IMR-90 (cell line): Measurements from ENCODE around the gene ANO2. TPM values are rescaled to one million over a fixed set of nuclear protein-coding genes. Genes with fewer than 3 reads are reported as not detected.

Source experiments
- ATAC-seq: fragments of 200-7000 bp; cut with Tn5 transposase; 2 replicates; pipeline ENCODE4 v1.9.1; 2020; ENCODE audit warnings: low read depth, mild to moderate bottlenecking, moderate library complexity
- BruUV-seq: library from RNA; stranded (reverse); fragments of 400-500 nt; replicated peaks from 2 replicates; lab custom pipeline; 2021; lab: Mats Ljungman, UMichigan
- CTCF ChIA-PET: fragments of 300-600 bp; formaldehyde crosslinking; extraction: SDS; loops from one replicate; lab custom pipeline; 2021; ENCODE audit warnings: antibody characterized with exemption; lab: Yijun Ruan, JAX
- POLR2A ChIA-PET: fragments of 300-600 bp; sonication (Branson Sonifier 250); formaldehyde crosslinking; loops from one replicate; lab custom pipeline; 2022; ENCODE audit warnings: antibody characterized with exemption; ENCODE audit not compliant: unreplicated experiment; lab: Charles Lee
- DNase-seq: peaks from one replicate; pipeline ENCODE4 v3.0.0; 2013
- H2AFZ ChIP-seq: replicated peaks from 2 replicates; pipeline ENCODE3; 2013; ENCODE audit warnings: low read length, mild to moderate bottlenecking; ENCODE audit not compliant: poor library complexity
- H2AK5ac ChIP-seq: 2 replicates; pipeline ENCODE4 v1.6.1; 2013; ENCODE audit warnings: low read depth, low read length, inconsistent platforms
- H2AK9ac ChIP-seq: replicated peaks from 2 replicates; pipeline ENCODE3; 2013; ENCODE audit warnings: mild to moderate bottlenecking, low read depth, low read length, moderate library complexity; ENCODE audit not compliant: poor library complexity
- H2BK120ac ChIP-seq: 2 replicates; pipeline ENCODE4 v1.6.1; 2013; ENCODE audit warnings: low read depth, low read length, inconsistent platforms
- H2BK15ac ChIP-seq: 3 replicates; pipeline ENCODE4 v1.6.1; 2013; ENCODE audit warnings: low read depth, low read length, inconsistent platforms
- H2BK20ac ChIP-seq: 2 replicates; pipeline ENCODE4 v1.6.1; 2013; ENCODE audit warnings: low read depth, mild to moderate bottlenecking, inconsistent platforms, low read length, moderate library complexity
- H2BK5ac ChIP-seq: 2 replicates; pipeline ENCODE4 v1.6.1; 2013; ENCODE audit warnings: mild to moderate bottlenecking, low read depth, low read length, inconsistent platforms; ENCODE audit not compliant: poor library complexity, severe bottlenecking
- H3K14ac ChIP-seq: replicated peaks from 2 replicates; pipeline ENCODE4 v1.6.1; 2013; ENCODE audit warnings: low read depth, low read length, inconsistent platforms
- H3K18ac ChIP-seq: 2 replicates; pipeline ENCODE4 v1.6.1; 2013; ENCODE audit warnings: low read depth, low read length, control low read depth
- H3K23ac ChIP-seq: 2 replicates; pipeline ENCODE4 v1.6.1; 2013; ENCODE audit warnings: low read depth, low read length, inconsistent platforms
- H3K27ac ChIP-seq: 2 replicates; pipeline ENCODE4 v1.5.1; 2013; ENCODE audit warnings: mild to moderate bottlenecking, control low read depth, low read length; ENCODE audit not compliant: insufficient read depth
- H3K27me3 ChIP-seq: 2 replicates; pipeline ENCODE4 v1.6.1; 2013; ENCODE audit warnings: low read length; ENCODE audit not compliant: control insufficient read depth, insufficient read depth
- H3K36me3 ChIP-seq: 2 replicates; pipeline ENCODE4 v1.6.1; 2013; ENCODE audit warnings: low read length, mixed read lengths; ENCODE audit not compliant: control insufficient read depth, insufficient read depth
- H3K4ac ChIP-seq: 2 replicates; pipeline ENCODE4 v1.6.1; 2013; ENCODE audit warnings: low read depth, low read length, inconsistent platforms
- H3K4me1 ChIP-seq: 2 replicates; pipeline ENCODE4 v1.6.1; 2013; ENCODE audit warnings: low read length, mixed read lengths; ENCODE audit not compliant: control insufficient read depth, insufficient read depth
- H3K4me2 ChIP-seq: 2 replicates; pipeline ENCODE4 v1.6.1; 2013; ENCODE audit warnings: low read depth, mild to moderate bottlenecking, control low read depth, low read length, moderate library complexity
- H3K4me3 ChIP-seq: 2 replicates; pipeline ENCODE4 v1.5.1; 2013; ENCODE audit warnings: low read depth, mild to moderate bottlenecking, control low read depth, low read length, moderate library complexity; ENCODE audit not compliant: insufficient read depth
- H3K56ac ChIP-seq: 2 replicates; pipeline ENCODE4 v1.6.1; 2013; ENCODE audit warnings: low read length, inconsistent platforms; ENCODE audit not compliant: insufficient read depth; ENCODE audit errors: extremely low read depth
- H3K79me1 ChIP-seq, 2 experiments: 2 replicates each; pipeline ENCODE4 v1.6.1; 2013; ENCODE audit warnings: low read length in 2 of 2, inconsistent platforms in 1 of 2, low read depth in 1 of 2
- H3K9ac ChIP-seq: 2 replicates; pipeline ENCODE4 v1.6.1; 2013; ENCODE audit warnings: low read depth, low read length, control low read depth
- H3K9me1 ChIP-seq: 2 replicates; pipeline ENCODE4 v1.6.1; 2013; ENCODE audit warnings: low read length, inconsistent platforms; ENCODE audit not compliant: insufficient read depth
- H3K9me3 ChIP-seq: 2 replicates; pipeline ENCODE4 v1.6.1; 2013; ENCODE audit warnings: low read length; ENCODE audit not compliant: control insufficient read depth, insufficient read depth
- H4K20me1 ChIP-seq: 2 replicates; pipeline ENCODE4 v1.6.1; 2013; ENCODE audit warnings: low read length, inconsistent platforms; ENCODE audit not compliant: insufficient read depth
- H4K5ac ChIP-seq: 2 replicates; pipeline ENCODE4 v1.6.1; 2013; ENCODE audit warnings: mild to moderate bottlenecking, low read depth, low read length, control low read depth
- H4K8ac ChIP-seq, 2 experiments: 2 replicates each; pipeline ENCODE4 v1.6.1; 2013; ENCODE audit warnings: low read depth in 2 of 2, low read length in 2 of 2, control low read depth in 1 of 2, inconsistent platforms in 1 of 2
- H4K91ac ChIP-seq: 2 replicates; pipeline ENCODE4 v1.6.1; 2013; ENCODE audit warnings: low read depth, low read length, inconsistent platforms; ENCODE audit not compliant: insufficient read depth
- CHD1 ChIP-seq: IDR thresholded peaks from 2 replicates; pipeline ENCODE4 v1.6.1; 2012; ENCODE audit warnings: low read depth, low read length, improper control_type of control experiment
- WGBS, 2 experiments: methylation state at CpG; one replicate each; pipeline versions ENCODE4 v1.1.5 to v1.1.7; 2013; ENCODE audit warnings: missing lambda C conversion rate in 2 of 2; ENCODE audit not compliant: insufficient read length in 1 of 2; ENCODE audit errors: extremely low coverage in 2 of 2; 5-methylcytosine and 5-hydroxymethylcytosine counted together
- dilution Hi-C: fragments of 300-500 bp; cut with HindIII; formaldehyde crosslinking; loops from one replicate; pipeline ENCODE4 v1.14.3; 2018; ENCODE audit warnings: low sequenced_read_pairs; ENCODE audit not compliant: unreplicated experiment
- in situ Hi-C: fragments of 300-500 bp; cut with MboI; formaldehyde crosslinking; loops from 3 replicates; pipeline ENCODE4 v1.14.3; 2019; ENCODE audit warnings: low sequenced_read_pairs, inconsistent platforms, mixed read lengths
- intact Hi-C: fragments of 100-400 bp; cut with micrococcal nuclease; formaldehyde crosslinking; loops from 2 replicates; pipeline ENCODE4 v1.10.0; 2022
- polyA plus RNA-seq, 3 experiments: library from polyadenylated mRNA; depleted of rRNA; stranded (reverse); fragments of >200 nt; gene quantifications; 2 replicates each; pipeline ENCODE4 v1.2.3, GENCODE V29; 2012; ENCODE audit warnings: low replicate concordance in 1 of 3
- total RNA-seq: library from RNA; depleted of rRNA; stranded (reverse); fragments of >200 nt; gene quantifications from 2 replicates; pipeline ENCODE4 v1.2.3, GENCODE V29; 2012

ANO2 gene
- total and polyA plus RNA-seq, 2 of the 4 experiments (the other 2 are of a cell fraction) = 0.22 TPM; not detected in 1

- Histone ChIP-seq H4K5ac (no peak overlapping the region), H3K9ac (no peak overlapping the region), H2AFZ (no peak overlapping the region), H3K14ac (no peak overlapping the region), H3K79me1 (no peaks in the 10 kb centered on the region), H2BK5ac (no peak overlapping the region), H3K18ac (no peak overlapping the region), H4K91ac (no peak overlapping the region), H3K9me1 (no peaks in the 10 kb centered on the region), H2BK20ac (no peak overlapping the region), H2BK15ac (no peak overlapping the region), H3K27me3 (peaks cover 17% of the 10 kb centered on the region), H3K4me3 (no peak overlapping the region), H2BK120ac (no peak overlapping the region), H3K27ac (no peak overlapping the region), H3K56ac (no peak overlapping the region), H3K4me2 (no peak overlapping the region), H3K4me1 (no peaks in the 10 kb centered on the region), H3K36me3 (no peaks in the 10 kb centered on the region), H4K20me1 (no peaks in the 10 kb centered on the region), H2AK5ac (no peak overlapping the region), H3K4ac (no peak overlapping the region), H3K9me3 (no peaks in the 10 kb centered on the region), H4K8ac (no peak overlapping the region), H3K23ac (no peak overlapping the region), H2AK9ac (no peak overlapping the region)
- in situ Hi-C loops = no loop called here
- DNase-seq = no peak
- dilution Hi-C loops = no loop called here
- CTCF ChIA-PET = no interaction called here
- ATAC-seq = no peak
- no peak for TF ChIP-seq CHD1
- WGBS, 2 experiments = 59% methylated on average over 10 of the region's 11 CpGs; no CpG with 5 or more reads in 1 of the 2 experiments
- POLR2A ChIA-PET = no interaction called here
- intact Hi-C loops = no loop called here
- BruUV-seq = no TSS peak
Observed at GRCh38 chr12:5904441-5904840, 40.6 kb downstream of the ANO2 start.
